CD14-positive monocyte (primary cell): ENCODE data around the gene ZSCAN10. TPM values are rescaled to one million over a fixed set of nuclear protein-coding genes. Genes with fewer than 3 reads are reported as not detected.

Experiments used
- DNase-seq, 3 donors: peaks; one replicate each; pipeline ENCODE4 v3.0.0-alpha.2; 2011 to 2022
- H2AFZ ChIP-seq: 2 replicates; pipeline ENCODE4 v1.6.0; 2012; ENCODE audit warnings: mild to moderate bottlenecking, low read depth, low read length, inconsistent platforms; ENCODE audit not compliant: insufficient read depth, poor library complexity, severe bottlenecking
- H3K27ac ChIP-seq, 2 donors: 1 replicate in 1 of 2; 2 replicates in 1 of 2; pipeline ENCODE4 v1.5.1; 2012 to 2013; ENCODE audit warnings: low read length in 2 of 2, control low read depth in 1 of 2, inconsistent platforms in 1 of 2, low read depth in 1 of 2, mild to moderate bottlenecking in 1 of 2
- H3K27me3 ChIP-seq, 2 donors: one replicate each; pipeline versions ENCODE4 v1.6.0 to v1.6.1; 2011 to 2013; ENCODE audit warnings: low read length in 2 of 2; ENCODE audit not compliant: control insufficient read depth in 2 of 2, insufficient read depth in 2 of 2
- H3K36me3 ChIP-seq, 2 donors: replicated peaks in 1 of 2; 1 replicate in 1 of 2; 2 replicates in 1 of 2; pipeline versions ENCODE4 v1.5.1 to v1.6.1; 2012 to 2013; ENCODE audit warnings: low read length in 2 of 2, control low read depth in 1 of 2, inconsistent platforms in 1 of 2, mild to moderate bottlenecking in 1 of 2; ENCODE audit not compliant: insufficient read depth in 2 of 2, control insufficient read depth in 1 of 2
- H3K4me1 ChIP-seq, 2 donors: 1 replicate in 1 of 2; 2 replicates in 1 of 2; pipeline versions ENCODE4 v1.5.1 to v1.6.1; 2012 to 2013; ENCODE audit warnings: low read length in 2 of 2, control low read depth in 1 of 2, inconsistent platforms in 1 of 2, mild to moderate bottlenecking in 1 of 2, moderate library complexity in 1 of 2; ENCODE audit not compliant: insufficient read depth in 2 of 2, control insufficient read depth in 1 of 2
- H3K4me2 ChIP-seq: replicated peaks from 2 replicates; pipeline ENCODE3; 2012; ENCODE audit warnings: low read length, moderate library complexity, mild to moderate bottlenecking; ENCODE audit not compliant: poor library complexity, severe bottlenecking; ENCODE audit errors: extremely low read depth
- H3K4me3 ChIP-seq, 3 experiments: fragments of 200-600 bp in 1 of 3; sonication (generic) in 1 of 3; replicated peaks in 1 of 3; 1 replicate in 2 of 3; 2 replicates in 1 of 3; pipeline ENCODE4 v1.5.1; 2011 to 2013; ENCODE audit warnings: low read length in 3 of 3, mild to moderate bottlenecking in 3 of 3, control low read depth in 2 of 3, low read depth in 2 of 3, inconsistent platforms in 1 of 3, moderate library complexity in 1 of 3
- H3K79me2 ChIP-seq: 2 replicates; pipeline ENCODE4 v1.6.0; 2012; ENCODE audit warnings: mild to moderate bottlenecking, control low read depth, inconsistent platforms, low read length, moderate library complexity; ENCODE audit not compliant: insufficient read depth
- H3K9ac ChIP-seq: 2 replicates; pipeline ENCODE4 v1.6.0; 2017; ENCODE audit warnings: low read length, mild to moderate bottlenecking; ENCODE audit not compliant: insufficient read depth, poor library complexity, severe bottlenecking
- H3K9me3 ChIP-seq, 2 donors: replicated peaks in 1 of 2; 1 replicate in 1 of 2; 2 replicates in 1 of 2; pipeline versions ENCODE4 v1.5.1 to v1.6.1; 2012 to 2013; ENCODE audit warnings: low read length in 2 of 2, control low read depth in 1 of 2; ENCODE audit not compliant: control insufficient read depth in 1 of 2, insufficient read depth in 1 of 2
- H4K20me1 ChIP-seq: 2 replicates; pipeline ENCODE4 v1.6.0; 2012; ENCODE audit warnings: mild to moderate bottlenecking, low read length, control low read depth, moderate library complexity; ENCODE audit not compliant: insufficient read depth
- H3K27ac Mint-ChIP-seq, 7 donors: one replicate each; pipeline ENCODE4 v1.8.0; 2020; ENCODE audit warnings: mild to moderate bottlenecking in 7 of 7, mixed read lengths in 7 of 7, moderate library complexity in 6 of 7, inconsistent platforms in 2 of 7
- H3K27me3 Mint-ChIP-seq, 3 donors: one replicate each; pipeline ENCODE4 v1.8.0; 2021 to 2022; ENCODE audit warnings: low read depth in 3 of 3, mild to moderate bottlenecking in 3 of 3, mixed read lengths in 3 of 3, moderate library complexity in 3 of 3, inconsistent platforms in 1 of 3
- H3K36me3 Mint-ChIP-seq, 2 donors: one replicate each; pipeline ENCODE4 v1.8.0; 2020; ENCODE audit warnings: mixed read lengths in 2 of 2, inconsistent platforms in 1 of 2, mild to moderate bottlenecking in 1 of 2
- H3K4me1 Mint-ChIP-seq: one replicate; pipeline ENCODE4 v1.8.0; 2020; ENCODE audit warnings: mild to moderate bottlenecking, mixed read lengths
- H3K4me3 Mint-ChIP-seq, 2 donors: one replicate each; pipeline ENCODE4 v1.8.0; 2020; ENCODE audit warnings: mild to moderate bottlenecking in 2 of 2, mixed read lengths in 2 of 2, moderate library complexity in 1 of 2
- H3K9me3 Mint-ChIP-seq, 7 donors: one replicate each; pipeline ENCODE4 v1.8.0; 2020 to 2022; ENCODE audit warnings: mixed read lengths in 7 of 7, mild to moderate bottlenecking in 6 of 7, moderate library complexity in 6 of 7, inconsistent platforms in 2 of 7
- CTCF ChIP-seq: fragments of 200-600 bp; IDR thresholded peaks from one replicate; pipeline ENCODE4 v1.8.0; 2022; ENCODE audit warnings: antibody characterized with exemption, mild to moderate bottlenecking
- WGBS: methylation state at CpG from one replicate; pipeline ENCODE4 v1.1.5; 2013; ENCODE audit warnings: missing lambda C conversion rate; ENCODE audit not compliant: insufficient coverage; 5-methylcytosine and 5-hydroxymethylcytosine counted together
- intact Hi-C, 2 donors: fragments of 100-400 bp; cut with micrococcal nuclease; formaldehyde crosslinking; loops; one replicate each; pipeline versions ENCODE4 v1.15.0 to v1.15.1; 2023
- polyA plus RNA-seq, 3 donors: library from polyadenylated mRNA; depleted of rRNA in 1 of 3; unstranded in 2 of 3; stranded (reverse) in 1 of 3; fragments of 300-500 nt in 2 of 3; fragments of >200 nt in 1 of 3; fragmentation: Illumina TruSeq in 2 of 3; gene quantifications; 1 replicate in 2 of 3; 2 replicates in 1 of 3; pipeline ENCODE4 v1.2.3, GENCODE V29; 2012 to 2021

Gene ZSCAN10
- polyA plus RNA-seq, 3 donors: 0.29 TPM; not detected in 2

- TF ChIP-seq CTCF: no peak
- intact Hi-C loops: no loop called here
Measured at GRCh38 chr16:3085868-3086595, 13.1 kb downstream of the ZSCAN10 start.

GRCh38 chr16:3084969-3085670 is 14.0 kb downstream of the ZSCAN10 start:
- DNase-seq: no peak
- peak overlapping the region in 1 of 3 experiments; percentile 80 for H3K4me3 ChIP-seq
- H3K36me3 Mint-ChIP-seq: peaks cover 7 to 36% of the 10 kb centered on the region in 2 donors
- H3K79me2 ChIP-seq: peaks cover 15% of the 10 kb centered on the region
- peaks cover 32% of the 10 kb centered on the region in 2 donors for H3K4me1 ChIP-seq
- no peaks in the 10 kb centered on the region for H3K27me3 ChIP-seq
- H3K27ac Mint-ChIP-seq: peak overlapping the region in 1 of 7 donors; percentile 64
- TF ChIP-seq CTCF: no peak
- H3K9me3 Mint-ChIP-seq: no peaks in the 10 kb centered on the region
- peaks cover 0 to 1% (median 0%) of the 10 kb centered on the region in 3 donors for H3K27me3 Mint-ChIP-seq
- H3K4me1 Mint-ChIP-seq: peaks cover 44% of the 10 kb centered on the region
- intact Hi-C loops: no loop called here
- no peaks in the 10 kb centered on the region for H3K9me3 ChIP-seq
- H3K27ac ChIP-seq: no peak overlapping the region
- peaks cover 8 to 12% of the 10 kb centered on the region in 2 donors for H3K36me3 ChIP-seq
- no peak overlapping the region for H3K9ac ChIP-seq
- H2AFZ ChIP-seq: no peak overlapping the region
- no peak overlapping the region for H3K4me2 ChIP-seq
- no peaks in the 10 kb centered on the region for H4K20me1 ChIP-seq
- no peak overlapping the region for H3K4me3 Mint-ChIP-seq
- WGBS: 100% methylated on average over 2 of the region's 7 CpGs

More at GRCh38 chr16:3085868-3086595, 13.1 kb downstream of the ZSCAN10 start:
- 95% methylated on average over 6 of the region's 17 CpGs for WGBS
- Mint-ChIP-seq H3K27me3 (peaks cover 0 to 2% (median 0%) of the 10 kb centered on the region in 3 donors), H3K4me1 (peaks cover 44% of the 10 kb centered on the region), H3K9me3 (no peaks in the 10 kb centered on the region), H3K4me3 (peak overlapping the region; percentile 85 to 90), H3K27ac (peak overlapping the region in 1 of 7 donors; percentile 70), H3K36me3 (peaks cover 3 to 30% of the 10 kb centered on the region in 2 donors)
- peaks cover 32% of the 10 kb centered on the region in 2 donors for H3K4me1 ChIP-seq
- H3K27me3 ChIP-seq: no peaks in the 10 kb centered on the region
- H3K79me2 ChIP-seq: peaks cover 15% of the 10 kb centered on the region
- peak overlapping the region; percentile 58 for H3K9ac ChIP-seq
- H2AFZ ChIP-seq: peak overlapping the region; percentile 94
- peaks cover 2 to 3% of the 10 kb centered on the region in 2 donors for H3K36me3 ChIP-seq
- H4K20me1 ChIP-seq: no peaks in the 10 kb centered on the region
- H3K4me2 ChIP-seq: peak overlapping the region; percentile 92
- H3K9me3 ChIP-seq: no peaks in the 10 kb centered on the region
- H3K4me3 ChIP-seq: peak overlapping the region; percentile 45 to 80 (median 68)
- peak overlapping the region; percentile 19 to 72 for H3K27ac ChIP-seq
- DNase-seq: peak in 1 of 3 donors; percentile 2
